Activated CD8-positive, alpha-beta memory T cell treated with anti-CD3 and anti-CD28 coated beads for 4 hours (primary cell): ENCODE results near the gene WDR70.
"Not testable (repeated sequence)": the region's sequence is repeated elsewhere in the genome, so short reads cannot be mapped to it uniquely, and the experiment has no call there.

Experiments used
- DNase-seq, 2 donors: peaks; one replicate each; pipeline ENCODE4 v3.0.0-alpha.2; 2020; ENCODE audit warnings: low read depth in 2 of 2

WDR70 gene

GRCh38 chr5:37569466-37569865, 190.3 kb downstream of the WDR70 start:
- no peak for DNase-seq

GRCh38 chr5:37570597-37570996, 191.5 kb downstream of the WDR70 start:
- DNase-seq, result no peak

- no peak for DNase-seq
Measured at GRCh38 chr5:37571985-37572384, 192.9 kb downstream of the WDR70 start.

GRCh38 chr5:37575541-37576489, 196.7 kb downstream of the WDR70 start:
- DNase-seq, result no peak

GRCh38 chr5:37576552-37576951, 197.4 kb downstream of the WDR70 start:
- DNase-seq, result no peak

GRCh38 chr5:37578176-37578575, 199.1 kb downstream of the WDR70 start:
- DNase-seq, result no peak

- DNase-seq, result no peak
Measured at GRCh38 chr5:37580106-37580505, 201.0 kb downstream of the WDR70 start.

GRCh38 chr5:37582202-37582601, 203.1 kb downstream of the WDR70 start:
- no peak for DNase-seq

GRCh38 chr5:37593292-37593691, 214.2 kb downstream of the WDR70 start:
- DNase-seq, result not testable (repeated sequence)

GRCh38 chr5:37594864-37595263, 215.7 kb downstream of the WDR70 start:
- not testable (repeated sequence) for DNase-seq

- DNase-seq, result no peak
Measured at GRCh38 chr5:37598733-37599132, 219.6 kb downstream of the WDR70 start.

GRCh38 chr5:37601163-37601562, 222.0 kb downstream of the WDR70 start:
- DNase-seq, result no peak

- no peak for DNase-seq
Measured at GRCh38 chr5:37603072-37603471, 224.0 kb downstream of the WDR70 start.

GRCh38 chr5:37604290-37604689, 225.2 kb downstream of the WDR70 start:
- no peak for DNase-seq

- no peak for DNase-seq
Measured at GRCh38 chr5:37606148-37606547, 227.0 kb downstream of the WDR70 start.

- no peak for DNase-seq
Measured at GRCh38 chr5:37606632-37607248, 227.6 kb downstream of the WDR70 start.

- no peak for DNase-seq
Measured at GRCh38 chr5:37615184-37615583, 236.1 kb downstream of the WDR70 start.

- DNase-seq, result no peak
Measured at GRCh38 chr5:37619353-37619752, 240.2 kb downstream of the WDR70 start.

- DNase-seq, result not testable (repeated sequence)
Measured at GRCh38 chr5:37622354-37622753, 243.2 kb downstream of the WDR70 start.

- no peak for DNase-seq
Measured at GRCh38 chr5:37626266-37626665, 247.1 kb downstream of the WDR70 start.

- DNase-seq, result no peak
Measured at GRCh38 chr5:37628876-37629275, 249.8 kb downstream of the WDR70 start.

GRCh38 chr5:37631939-37632338, 252.8 kb downstream of the WDR70 start:
- no peak for DNase-seq
